ENCODE results near the gene SUSD1. TPM values are rescaled to one million over a fixed set of nuclear protein-coding genes. Genes with fewer than 3 reads are reported as not detected.

SUSD1 gene
- total and polyA plus RNA-seq, 4 donors: 1.2 to 19.0 (median 3.2) TPM

GRCh38 chr9:112142420-112142819, 32.7 kb downstream of the SUSD1 start:
- H3K9me3 ChIP-seq (ENCODE audit: control insufficient read depth in 4 of 4, low read length in 3 of 4): no peaks in the 10 kb centered on the region
- no peaks in the 10 kb centered on the region for H3K4me1 ChIP-seq (ENCODE audit: control insufficient read depth in 4 of 4, insufficient read depth in 4 of 4, low read length in 3 of 4)
- no peaks in the 10 kb centered on the region for H3K36me3 ChIP-seq (ENCODE audit: control insufficient read depth in 4 of 4, insufficient read depth in 3 of 4, low read depth in 1 of 4, low read length in 3 of 4)
- DNase-seq (ENCODE audit: low spot score): no peak
- no peak overlapping the region for H3K4me3 ChIP-seq (ENCODE audit: low read depth in 1 of 3, low read length in 3 of 3)
- H3K27me3 ChIP-seq (ENCODE audit: control insufficient read depth in 4 of 4, insufficient read depth in 4 of 4, low read length in 3 of 4): no peaks in the 10 kb centered on the region
- WGBS: 86% methylated on average over 3 of the region's 3 CpGs
- no peak overlapping the region for H3K27ac ChIP-seq (ENCODE audit: low read depth in 1 of 2, low read length in 2 of 2)
- H3K9ac ChIP-seq (ENCODE audit: low read depth in 1 of 2, low read length in 2 of 2): no peak overlapping the region
- no peak for TF ChIP-seq FOXA2 (IDR thresholded peaks at IDR 0.05)
- TF ChIP-seq CTCF (IDR thresholded peaks at IDR 0.05; ENCODE audit: low read depth, low read length, missing input control): no peak
- TF ChIP-seq YY1 (IDR thresholded peaks at IDR 0.05): no peak
- no peak for TF ChIP-seq ATF3 (IDR thresholded peaks at IDR 0.05)
- TF ChIP-seq HNF4G (IDR thresholded peaks at IDR 0.05): no peak
- TF ChIP-seq ZBTB33 (IDR thresholded peaks at IDR 0.05): no peak
- TF ChIP-seq, protein P1, sequence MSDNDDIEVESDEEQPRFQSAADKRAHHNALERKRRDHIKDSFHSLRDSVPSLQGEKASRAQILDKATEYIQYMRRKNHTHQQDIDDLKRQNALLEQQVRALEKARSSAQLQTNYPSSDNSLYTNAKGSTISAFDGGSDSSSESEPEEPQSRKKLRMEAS (IDR thresholded peaks at IDR 0.05): no peak
- TF ChIP-seq RXRA (IDR thresholded peaks at IDR 0.05): no peak
- TF ChIP-seq RAD21 (IDR thresholded peaks at IDR 0.05): no peak
- TF ChIP-seq NR2F2 (IDR thresholded peaks at IDR 0.05): no peak
- TF ChIP-seq GABPA (IDR thresholded peaks at IDR 0.05 in 1 of 2, conservative IDR thresholded peaks at IDR 0.05 in 1 of 2): no peak
- no peak for TF ChIP-seq HNF4A (conservative IDR thresholded peaks at IDR 0.05)
- TF ChIP-seq TAF1 (conservative IDR thresholded peaks at IDR 0.05): no peak
- TF ChIP-seq JUND (IDR thresholded peaks at IDR 0.05): no peak
- TF ChIP-seq, protein P2, sequence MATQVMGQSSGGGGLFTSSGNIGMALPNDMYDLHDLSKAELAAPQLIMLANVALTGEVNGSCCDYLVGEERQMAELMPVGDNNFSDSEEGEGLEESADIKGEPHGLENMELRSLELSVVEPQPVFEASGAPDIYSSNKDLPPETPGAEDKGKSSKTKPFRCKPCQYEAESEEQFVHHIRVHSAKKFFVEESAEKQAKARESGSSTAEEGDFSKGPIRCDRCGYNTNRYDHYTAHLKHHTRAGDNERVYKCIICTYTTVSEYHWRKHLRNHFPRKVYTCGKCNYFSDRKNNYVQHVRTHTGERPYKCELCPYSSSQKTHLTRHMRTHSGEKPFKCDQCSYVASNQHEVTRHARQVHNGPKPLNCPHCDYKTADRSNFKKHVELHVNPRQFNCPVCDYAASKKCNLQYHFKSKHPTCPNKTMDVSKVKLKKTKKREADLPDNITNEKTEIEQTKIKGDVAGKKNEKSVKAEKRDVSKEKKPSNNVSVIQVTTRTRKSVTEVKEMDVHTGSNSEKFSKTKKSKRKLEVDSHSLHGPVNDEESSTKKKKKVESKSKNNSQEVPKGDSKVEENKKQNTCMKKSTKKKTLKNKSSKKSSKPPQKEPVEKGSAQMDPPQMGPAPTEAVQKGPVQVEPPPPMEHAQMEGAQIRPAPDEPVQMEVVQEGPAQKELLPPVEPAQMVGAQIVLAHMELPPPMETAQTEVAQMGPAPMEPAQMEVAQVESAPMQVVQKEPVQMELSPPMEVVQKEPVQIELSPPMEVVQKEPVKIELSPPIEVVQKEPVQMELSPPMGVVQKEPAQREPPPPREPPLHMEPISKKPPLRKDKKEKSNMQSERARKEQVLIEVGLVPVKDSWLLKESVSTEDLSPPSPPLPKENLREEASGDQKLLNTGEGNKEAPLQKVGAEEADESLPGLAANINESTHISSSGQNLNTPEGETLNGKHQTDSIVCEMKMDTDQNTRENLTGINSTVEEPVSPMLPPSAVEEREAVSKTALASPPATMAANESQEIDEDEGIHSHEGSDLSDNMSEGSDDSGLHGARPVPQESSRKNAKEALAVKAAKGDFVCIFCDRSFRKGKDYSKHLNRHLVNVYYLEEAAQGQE (IDR thresholded peaks at IDR 0.05): no peak
- TF ChIP-seq SP1 (IDR thresholded peaks at IDR 0.05): no peak
- TF ChIP-seq FOXA1 (IDR thresholded peaks at IDR 0.05): no peak
- TF ChIP-seq EGR1 (IDR thresholded peaks at IDR 0.05; ENCODE audit: low read depth in 2 of 2): no peak

All from liver (tissue), 9 donors.